HEK293T (cell line): ENCODE results near the gene ADAM22.

Source experiments
- CTCF ChIA-PET: fragments of 350-600 bp; formaldehyde crosslinking; extraction: SDS; loops from one replicate; lab custom pipeline; 2021; ENCODE audit warnings: antibody characterized with exemption, inconsistent platforms; lab: Yijun Ruan, JAX
- POLR2A ChIA-PET: fragments of 350-600 bp; formaldehyde crosslinking; extraction: SDS; loops from one replicate; lab custom pipeline; 2020; ENCODE audit warnings: antibody characterized with exemption, inconsistent platforms; lab: Yijun Ruan, JAX
- DNase-seq: peaks from one replicate; pipeline ENCODE4 v3.0.0; 2012; ENCODE audit warnings: mixed read lengths; ENCODE audit errors: extremely low spot score
- ARNT ChIP-seq: fragments of 450-650 bp; IDR thresholded peaks from 2 replicates; pipeline ENCODE4 v1.6.1; 2017; ENCODE audit warnings: mild to moderate bottlenecking
- BHLHE40 ChIP-seq: fragments of 450-650 bp; IDR thresholded peaks from 2 replicates; pipeline ENCODE4 v1.6.1; 2016; ENCODE audit warnings: mild to moderate bottlenecking, moderate library complexity, borderline replicate concordance
- CTBP1 ChIP-seq: fragments of 450-650 bp; IDR thresholded peaks from 2 replicates; pipeline ENCODE4 v1.6.1; 2016; ENCODE audit warnings: borderline replicate concordance
- ELF4 ChIP-seq: fragments of 450-650 bp; IDR thresholded peaks from 2 replicates; pipeline ENCODE4 v1.6.1; 2017; ENCODE audit warnings: antibody characterized with exemption
- FOXA1 ChIP-seq: fragments of 450-650 bp; IDR thresholded peaks from 2 replicates; pipeline ENCODE4 v1.6.1; 2016; ENCODE audit warnings: mild to moderate bottlenecking
- FOXK2 ChIP-seq: fragments of 450-650 bp; IDR thresholded peaks from 2 replicates; pipeline ENCODE4 v1.6.1; 2016; ENCODE audit warnings: mild to moderate bottlenecking
- FOXM1 ChIP-seq: fragments of 450-650 bp; IDR thresholded peaks from 2 replicates; pipeline ENCODE4 v1.6.1; 2017; ENCODE audit warnings: mild to moderate bottlenecking, borderline replicate concordance
- HDGF ChIP-seq: fragments of 450-650 bp; IDR thresholded peaks from 2 replicates; pipeline ENCODE4 v1.6.1; 2017; ENCODE audit warnings: antibody characterized with exemption, borderline replicate concordance
- L3MBTL2 ChIP-seq: fragments of 450-650 bp; conservative IDR thresholded peaks from 2 replicates; pipeline ENCODE4 v1.6.1; 2016; ENCODE audit warnings: mild to moderate bottlenecking
- LEF1 ChIP-seq: fragments of 450-650 bp; IDR thresholded peaks from 2 replicates; pipeline ENCODE4 v1.6.1; 2017; ENCODE audit warnings: mild to moderate bottlenecking, borderline replicate concordance
- NFRKB ChIP-seq: fragments of 450-650 bp; IDR thresholded peaks from 2 replicates; pipeline ENCODE4 v1.6.1; 2016; ENCODE audit warnings: mild to moderate bottlenecking, moderate library complexity
- PKNOX1 ChIP-seq: fragments of 450-650 bp; IDR thresholded peaks from 2 replicates; pipeline ENCODE4 v1.6.1; 2016
- SP1 ChIP-seq: fragments of 450-650 bp; IDR thresholded peaks from 2 replicates; pipeline ENCODE4 v1.6.1; 2017
- SUZ12 ChIP-seq: fragments of 450-650 bp; IDR thresholded peaks from 2 replicates; pipeline ENCODE4 v1.6.1; 2016; ENCODE audit warnings: mild to moderate bottlenecking
- TARDBP ChIP-seq: fragments of 450-650 bp; IDR thresholded peaks from 2 replicates; pipeline ENCODE4 v1.6.1; 2016
- ZNF384 ChIP-seq: fragments of 450-650 bp; IDR thresholded peaks from 2 replicates; pipeline ENCODE4 v1.6.1; 2016

Gene ADAM22

GRCh38 chr7:88226886-88227516, 292.9 kb downstream of the ADAM22 start:
- CTCF ChIA-PET, result no interaction called here
- no peak for DNase-seq
- TF ChIP-seq TARDBP (no peak), HDGF (no peak), CTBP1 (no peak), SP1 (no peak), LEF1 (no peak), BHLHE40 (no peak), ELF4 (no peak), PKNOX1 (no peak), SUZ12 (no peak), FOXA1 (no peak), FOXM1 (no peak), NFRKB (no peak), L3MBTL2 (no peak), ARNT (no peak), ZNF384 (no peak)
- POLR2A ChIA-PET, result no interaction called here

DNA sequence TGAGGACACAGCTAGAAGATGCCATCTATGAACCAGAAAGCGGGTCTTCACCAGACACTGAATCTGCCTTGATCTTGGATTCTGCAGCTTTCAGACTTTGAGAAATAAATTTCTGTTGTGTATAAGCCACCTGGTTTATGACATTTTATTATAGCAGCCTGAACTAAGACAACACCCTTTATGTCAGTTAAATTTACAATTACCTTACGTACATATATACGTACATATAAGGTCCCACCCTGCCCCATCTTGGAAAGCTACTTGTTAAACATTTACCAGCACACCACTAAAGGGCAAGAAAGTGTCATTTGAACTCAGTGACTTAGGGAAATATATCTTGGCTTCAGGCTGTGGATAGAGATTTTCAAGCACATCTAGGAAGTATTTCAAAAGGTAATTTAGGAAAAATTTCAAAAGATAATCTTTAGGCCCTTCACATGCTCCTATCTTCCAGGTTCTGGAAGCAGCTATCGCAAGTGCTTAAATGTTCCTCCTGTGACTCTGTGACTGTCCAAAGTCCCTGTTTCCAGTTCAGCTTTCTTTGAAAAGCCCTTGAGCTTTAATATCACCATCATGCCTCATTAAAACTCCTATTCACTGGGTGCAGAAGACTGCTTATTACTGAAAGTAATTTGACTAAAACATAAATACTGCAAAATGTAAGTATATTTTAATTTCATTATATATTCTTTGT, 295.4 kb downstream of the ADAM22 start:
- POLR2A ChIA-PET, result no interaction called here
- CTCF ChIA-PET, result no interaction called here
- TF ChIP-seq FOXM1 (no peak), HDGF (no peak), SP1 (no peak), ARNT (no peak), BHLHE40 (no peak), ZNF384 (no peak)

DNA sequence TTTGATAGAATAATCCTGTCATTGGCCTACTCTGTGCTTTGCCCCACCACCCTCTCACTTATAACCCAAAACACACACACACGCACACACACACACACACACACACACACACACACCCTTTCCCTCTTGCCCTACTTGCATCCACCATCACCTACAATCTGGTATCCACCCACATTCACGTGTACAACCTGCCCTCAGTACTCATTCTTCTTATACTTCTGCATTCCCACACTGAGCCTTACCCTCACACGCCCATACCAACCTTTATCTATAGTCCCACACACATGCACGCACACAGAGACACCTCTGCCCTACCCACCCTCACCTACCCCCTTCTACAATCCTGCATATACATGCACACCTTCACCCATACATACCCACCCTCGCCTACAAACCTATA, 296.6 kb downstream of the ADAM22 start:
- ChIA-PET POLR2A (no interaction called here), CTCF (no interaction called here)
- no peak for DNase-seq
- TF ChIP-seq FOXA1 (no peak), LEF1 (no peak), PKNOX1 (no peak), BHLHE40 (no peak), FOXK2 (no peak), ARNT (no peak), ELF4 (no peak), SUZ12 (no peak), TARDBP (no peak), FOXM1 (no peak), CTBP1 (no peak), SP1 (no peak), HDGF (no peak)

More for the DNA sequence above, 295.4 kb downstream of the ADAM22 start:
- DNase-seq, result no peak

GRCh38 chr7:88233828-88234227, 299.8 kb downstream of the ADAM22 start:
- ChIA-PET CTCF (no interaction called here), POLR2A (no interaction called here)
- DNase-seq, result no peak
- no peak for TF ChIP-seq FOXA1
- no peak for TF ChIP-seq HDGF
- no peak for TF ChIP-seq TARDBP
- TF ChIP-seq L3MBTL2, result no peak
- TF ChIP-seq FOXK2, result no peak
- TF ChIP-seq PKNOX1, result no peak
- TF ChIP-seq BHLHE40, result no peak
- TF ChIP-seq ZNF384, result no peak
- no peak for TF ChIP-seq NFRKB
- TF ChIP-seq LEF1, result no peak
- no peak for TF ChIP-seq CTBP1
- no peak for TF ChIP-seq SUZ12
- TF ChIP-seq ELF4, result no peak
- TF ChIP-seq ARNT, result no peak
- no peak for TF ChIP-seq SP1
- no peak for TF ChIP-seq FOXM1

- POLR2A ChIA-PET, result no interaction called here
- CTCF ChIA-PET, result no interaction called here
- no peak for DNase-seq
- TF ChIP-seq CTBP1, result no peak
- TF ChIP-seq NFRKB, result no peak
- TF ChIP-seq ZNF384, result no peak
- no peak for TF ChIP-seq FOXA1
- TF ChIP-seq SUZ12, result no peak
- TF ChIP-seq ELF4, result no peak
- no peak for TF ChIP-seq FOXK2
- no peak for TF ChIP-seq FOXM1
- TF ChIP-seq SP1, result no peak
- TF ChIP-seq LEF1, result no peak
- TF ChIP-seq TARDBP, result no peak
- no peak for TF ChIP-seq L3MBTL2
- TF ChIP-seq BHLHE40, result no peak
Observed at GRCh38 chr7:88239852-88240251, 305.8 kb downstream of the ADAM22 start.
